Measurements from ENCODE around the gene OR7G2.
"Not testable (repeated sequence)": the region's sequence is repeated elsewhere in the genome, so short reads cannot be mapped to it uniquely, and the experiment has no call there.

The OR7G2 gene

DNA sequence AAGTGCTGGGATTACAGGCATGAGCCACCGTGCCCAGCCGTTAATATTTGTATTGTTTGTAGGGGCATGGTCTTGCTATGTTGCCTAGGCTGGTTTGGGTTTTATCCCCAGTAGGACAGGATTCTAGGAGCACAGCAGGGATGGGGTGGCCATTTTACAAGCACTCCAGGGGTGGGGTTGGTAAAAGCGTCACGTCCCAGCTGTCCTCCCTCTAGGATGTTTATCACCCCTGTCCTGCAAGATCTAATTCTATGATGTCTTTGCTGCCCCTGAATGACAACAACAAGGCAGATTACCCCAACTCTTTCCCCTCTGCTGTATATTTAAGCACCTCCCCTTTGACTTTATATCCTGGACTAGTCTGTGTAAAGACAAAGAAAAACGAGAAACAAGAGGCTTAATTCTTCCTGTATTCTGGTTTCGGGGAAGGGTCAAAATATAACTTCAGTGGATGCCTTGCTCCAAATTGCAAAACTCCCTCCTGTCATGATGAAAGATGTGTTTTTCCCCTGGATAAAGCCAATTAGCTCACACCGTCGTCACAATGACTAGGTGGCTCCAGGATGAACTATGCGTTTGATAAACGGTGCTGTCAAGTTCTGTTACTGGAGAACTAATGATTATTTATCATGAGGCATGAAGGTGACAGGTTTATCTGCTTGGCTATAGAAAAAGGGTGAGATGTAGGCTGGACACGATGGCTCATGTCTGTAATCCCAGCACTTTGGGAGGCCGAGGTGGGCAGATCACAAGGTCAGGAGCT, 48.2 kb downstream of the OR7G2 start:
- H3K9me3 ChIP-seq (ENCODE audit: insufficient read depth, low read length), result no peaks in the 10 kb centered on the region
- H3K9ac ChIP-seq (ENCODE audit: insufficient read length, low read depth), result no peak overlapping the region
- H3K4me1 ChIP-seq (ENCODE audit: insufficient read depth, insufficient read length), result no peaks in the 10 kb centered on the region
- TF ChIP-seq SUZ12 (IDR thresholded peaks at IDR 0.05; ENCODE audit: extremely low read depth, insufficient read depth, insufficient read length) (no peak), ZNF274 (IDR thresholded peaks at IDR 0.05; ENCODE audit: low read depth, low read length) (no peak), YY1 (IDR thresholded peaks at IDR 0.05; ENCODE audit: insufficient read depth, insufficient read length) (no peak)
- no peak for DNase-seq (ENCODE audit: low read depth, low spot score)
- H3K27me3 ChIP-seq (ENCODE audit: insufficient read depth, insufficient read length), result no peaks in the 10 kb centered on the region
- no peaks in the 10 kb centered on the region for H3K36me3 ChIP-seq (ENCODE audit: insufficient read depth, insufficient read length, low read length)
- no peak overlapping the region for H3K4me3 ChIP-seq (ENCODE audit: insufficient read length, low read depth)

- peaks cover 8% of the 10 kb centered on the region; the same call in 1 of the 2 replicates for H3K9me3 ChIP-seq (ENCODE audit: insufficient read depth, low read length)
- H3K4me3 ChIP-seq (ENCODE audit: insufficient read length, low read depth), result no peak overlapping the region
- H3K4me1 ChIP-seq (ENCODE audit: insufficient read depth, insufficient read length), result no peaks in the 10 kb centered on the region
- no peak for DNase-seq (ENCODE audit: low read depth, low spot score)
- H3K36me3 ChIP-seq (ENCODE audit: insufficient read depth, insufficient read length, low read length), result no peaks in the 10 kb centered on the region
- H3K9ac ChIP-seq (ENCODE audit: insufficient read length, low read depth), result no peak overlapping the region
- TF ChIP-seq YY1 (IDR thresholded peaks at IDR 0.05; ENCODE audit: insufficient read depth, insufficient read length), result no peak
- TF ChIP-seq ZNF274 (IDR thresholded peaks at IDR 0.05; ENCODE audit: low read depth, low read length), result no peak
- TF ChIP-seq SUZ12 (IDR thresholded peaks at IDR 0.05; ENCODE audit: extremely low read depth, insufficient read depth, insufficient read length), result no peak
- H3K27me3 ChIP-seq (ENCODE audit: insufficient read depth, insufficient read length), result no peaks in the 10 kb centered on the region
These were observed 49.6 kb downstream of the OR7G2 start for GRCh38 chr19:9057505-9058258.

GRCh38 chr19:9056131-9056530, 51.1 kb downstream of the OR7G2 start:
- not testable (repeated sequence) for H3K9ac ChIP-seq (ENCODE audit: insufficient read length, low read depth); DNase-seq (ENCODE audit: low read depth, low spot score); H3K36me3 ChIP-seq (ENCODE audit: insufficient read depth, insufficient read length, low read length); H3K4me3 ChIP-seq (ENCODE audit: insufficient read length, low read depth); H3K9me3 ChIP-seq (ENCODE audit: insufficient read depth, low read length); H3K4me1 ChIP-seq (ENCODE audit: insufficient read depth, insufficient read length); H3K27me3 ChIP-seq (ENCODE audit: insufficient read depth, insufficient read length)

DNA sequence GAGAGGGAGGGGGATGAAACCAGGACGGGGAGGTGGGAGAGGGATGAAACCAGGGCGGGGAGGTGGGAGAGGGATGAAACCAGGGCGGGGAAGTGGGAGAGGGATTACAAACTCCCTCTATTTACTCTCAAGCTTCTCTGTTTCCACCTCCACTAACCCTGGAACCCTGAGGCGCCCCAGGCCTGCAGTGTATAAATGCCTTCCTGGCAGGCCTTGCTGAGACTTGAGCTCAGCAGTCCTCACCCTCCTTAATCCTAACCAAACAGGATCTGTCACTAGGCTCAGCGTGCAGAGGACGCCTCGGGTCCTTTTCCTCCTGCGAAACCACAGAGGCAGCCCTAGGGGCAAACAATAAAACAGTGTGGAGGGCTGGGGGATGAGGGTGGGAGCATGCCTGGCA, 52.5 kb downstream of the OR7G2 start:
- H3K4me3 ChIP-seq (ENCODE audit: insufficient read length, low read depth), result no peak overlapping the region
- TF ChIP-seq SUZ12 (IDR thresholded peaks at IDR 0.05; ENCODE audit: extremely low read depth, insufficient read depth, insufficient read length), result no peak

GRCh38 chr19:9054207-9054606, 53.1 kb downstream of the OR7G2 start:
- TF ChIP-seq SUZ12 (IDR thresholded peaks at IDR 0.05; ENCODE audit: extremely low read depth, insufficient read depth, insufficient read length), result no peak
- TF ChIP-seq ZNF274 (IDR thresholded peaks at IDR 0.05; ENCODE audit: low read depth, low read length), result no peak
- TF ChIP-seq YY1 (IDR thresholded peaks at IDR 0.05; ENCODE audit: insufficient read depth, insufficient read length), result no peak
- peak overlapping the region; percentile 53 for H3K9ac ChIP-seq (ENCODE audit: insufficient read length, low read depth)
- H3K27me3 ChIP-seq (ENCODE audit: insufficient read depth, insufficient read length), result no peaks in the 10 kb centered on the region
- H3K36me3 ChIP-seq (ENCODE audit: insufficient read depth, insufficient read length, low read length), result no peaks in the 10 kb centered on the region
- H3K4me1 ChIP-seq (ENCODE audit: insufficient read depth, insufficient read length), result no peaks in the 10 kb centered on the region
- peaks cover 8% of the 10 kb centered on the region; the same call in 1 of the 2 replicates for H3K9me3 ChIP-seq (ENCODE audit: insufficient read depth, low read length)
- DNase-seq (ENCODE audit: low read depth, low spot score), result no peak
- peak overlapping the region; percentile 13 for H3K4me3 ChIP-seq (ENCODE audit: insufficient read length, low read depth)

More for the DNA sequence above, 52.5 kb downstream of the OR7G2 start:
- no peaks in the 10 kb centered on the region for H3K36me3 ChIP-seq (ENCODE audit: insufficient read depth, insufficient read length, low read length)
- H3K4me1 ChIP-seq (ENCODE audit: insufficient read depth, insufficient read length), result no peaks in the 10 kb centered on the region
- DNase-seq (ENCODE audit: low read depth, low spot score), result peak; percentile 63
- no peaks in the 10 kb centered on the region for H3K27me3 ChIP-seq (ENCODE audit: insufficient read depth, insufficient read length)
- peaks cover 8% of the 10 kb centered on the region; the same call in 1 of the 2 replicates for H3K9me3 ChIP-seq (ENCODE audit: insufficient read depth, low read length)
- H3K9ac ChIP-seq (ENCODE audit: insufficient read length, low read depth), result peak overlapping the region; percentile 58

DNA sequence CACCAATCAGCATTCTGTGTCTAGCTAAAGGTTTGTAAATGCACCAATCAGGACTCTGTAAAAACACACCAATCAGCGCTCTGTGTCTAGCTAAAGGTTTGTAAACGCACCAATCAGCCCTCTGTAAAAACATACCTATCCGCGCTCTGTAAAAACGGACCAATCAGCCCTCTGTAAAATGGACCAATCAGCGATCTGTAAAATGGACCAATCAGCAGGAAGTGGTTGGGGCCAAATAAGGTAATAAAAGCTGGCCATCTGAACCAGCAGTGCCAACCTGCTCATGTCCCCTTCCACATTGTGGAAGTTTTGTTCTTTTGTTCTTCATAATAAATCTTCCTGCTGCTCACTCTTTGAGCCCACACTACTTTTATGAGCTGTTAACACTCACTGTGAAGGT, 53.6 kb downstream of the OR7G2 start:
- not testable (repeated sequence) for H3K9me3 ChIP-seq (ENCODE audit: insufficient read depth, low read length); H3K9ac ChIP-seq (ENCODE audit: insufficient read length, low read depth); DNase-seq (ENCODE audit: low read depth, low spot score); H3K36me3 ChIP-seq (ENCODE audit: insufficient read depth, insufficient read length, low read length); H3K4me3 ChIP-seq (ENCODE audit: insufficient read length, low read depth); H3K27me3 ChIP-seq (ENCODE audit: insufficient read depth, insufficient read length); H3K4me1 ChIP-seq (ENCODE audit: insufficient read depth, insufficient read length)

DNA sequence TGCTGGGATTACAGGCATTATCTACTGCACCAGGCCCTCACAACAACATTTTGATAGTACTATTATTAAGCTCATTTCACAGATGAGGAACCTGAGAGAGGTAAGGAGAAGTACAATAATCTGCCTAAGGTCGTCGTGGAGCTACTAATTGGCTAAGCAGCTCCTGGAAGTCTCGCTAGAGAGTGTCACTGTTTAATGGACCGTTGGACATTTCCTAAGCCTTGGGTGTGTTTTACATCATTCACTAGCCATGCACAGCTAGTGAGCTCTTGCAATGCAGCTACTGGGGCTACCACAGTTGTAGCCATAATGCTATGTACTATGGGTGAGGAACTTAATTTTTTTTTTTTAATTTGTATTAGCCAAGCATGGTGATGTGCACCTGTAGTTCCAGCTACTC, 54.4 kb downstream of the OR7G2 start:
- H3K9ac ChIP-seq (ENCODE audit: insufficient read length, low read depth), result no peak overlapping the region
- TF ChIP-seq SUZ12 (IDR thresholded peaks at IDR 0.05; ENCODE audit: extremely low read depth, insufficient read depth, insufficient read length) (no peak), YY1 (IDR thresholded peaks at IDR 0.05; ENCODE audit: insufficient read depth, insufficient read length) (no peak), ZNF274 (IDR thresholded peaks at IDR 0.05; ENCODE audit: low read depth, low read length) (no peak)
- no peaks in the 10 kb centered on the region for H3K4me1 ChIP-seq (ENCODE audit: insufficient read depth, insufficient read length)
- no peak for DNase-seq (ENCODE audit: low read depth, low spot score)
- no peak overlapping the region for H3K4me3 ChIP-seq (ENCODE audit: insufficient read length, low read depth)
- peaks cover 8% of the 10 kb centered on the region; the same call in 1 of the 2 replicates for H3K9me3 ChIP-seq (ENCODE audit: insufficient read depth, low read length)
- H3K27me3 ChIP-seq (ENCODE audit: insufficient read depth, insufficient read length), result no peaks in the 10 kb centered on the region
- no peaks in the 10 kb centered on the region for H3K36me3 ChIP-seq (ENCODE audit: insufficient read depth, insufficient read length, low read length)
